NCI-H1048 (cell line): ENCODE data around the gene MAGEB16.

Source experiments
- DNase-seq: peaks from one replicate; lab custom pipeline; 2025; lab: John Stamatoyannopoulos, UW

Gene MAGEB16

GRCh38 chrX:35798042-35798441 is at the start of gene MAGEB16:
Gene MAGEB16, plus strand, starts transcription at chrX:35798342. Its CDS starts 3,855 bp downstream, at chrX:35802197.
- no peak for DNase-seq

- DNase-seq, result no peak
Observed at GRCh38 chrX:35773958-35774564, 24.1 kb upstream of the MAGEB16 start.

GRCh38 chrX:35785075-35785474 is 13.1 kb upstream of the MAGEB16 start:
- DNase-seq, result no peak

- DNase-seq, result no peak
Observed at GRCh38 chrX:35786271-35786670, 11.9 kb upstream of the MAGEB16 start.

- DNase-seq, result no peak
Observed at GRCh38 chrX:35787867-35788266, 10.3 kb upstream of the MAGEB16 start.

- no peak for DNase-seq
Observed at GRCh38 chrX:35800474-35800873, 2.3 kb downstream of the MAGEB16 start.

GRCh38 chrX:35809781-35810180 is 11.6 kb downstream of the MAGEB16 start:
- no peak for DNase-seq

GRCh38 chrX:35819241-35819640 is 21.1 kb downstream of the MAGEB16 start:
- DNase-seq, result no peak

GRCh38 chrX:35826503-35826902 is 28.4 kb downstream of the MAGEB16 start:
- no peak for DNase-seq

GRCh38 chrX:35829501-35829900 is 31.4 kb downstream of the MAGEB16 start:
- no peak for DNase-seq

GRCh38 chrX:35841872-35842271 is 43.7 kb downstream of the MAGEB16 start:
- DNase-seq, result no peak

GRCh38 chrX:35842674-35843073 is 44.5 kb downstream of the MAGEB16 start:
- no peak for DNase-seq

GRCh38 chrX:35847736-35848135 is 49.6 kb downstream of the MAGEB16 start:
- no peak for DNase-seq
